Type B pancreatic cell (in vitro differentiated cells): ENCODE results near the gene NPHS1. TPM values are rescaled to one million over a fixed set of nuclear protein-coding genes. Genes with fewer than 3 reads are reported as not detected.

Experiments used
- DNase-seq: peaks from one replicate; pipeline ENCODE4 v3.0.0; 2021; ENCODE audit warnings: mixed read lengths; ENCODE audit not compliant: unreplicated experiment; ENCODE audit errors: extremely low spot score
- H3K27ac Mint-ChIP-seq: 2 replicates; pipeline ENCODE4 v1.8.0; 2021; ENCODE audit warnings: mild to moderate bottlenecking, mixed read lengths
- H3K27me3 Mint-ChIP-seq: 2 replicates; pipeline ENCODE4 v1.8.0; 2021; ENCODE audit warnings: mixed read lengths
- H3K36me3 Mint-ChIP-seq: 2 replicates; pipeline ENCODE4 v1.8.0; 2021; ENCODE audit warnings: mixed read lengths
- H3K4me1 Mint-ChIP-seq: one replicate; pipeline ENCODE4 v1.8.0; 2021; ENCODE audit warnings: mixed read lengths; ENCODE audit not compliant: unreplicated experiment
- H3K4me3 Mint-ChIP-seq: 2 replicates; pipeline ENCODE4 v1.8.0; 2021; ENCODE audit warnings: mild to moderate bottlenecking, mixed read lengths
- H3K9me3 Mint-ChIP-seq: 2 replicates; pipeline ENCODE4 v1.8.0; 2021; ENCODE audit warnings: mixed read lengths
- total RNA-seq: library from RNA; stranded (reverse); gene quantifications from 2 replicates; pipeline ENCODE4 v1.2.1, GENCODE V29; 2021; ENCODE audit warnings: low replicate concordance
- TF ChIP-seq, protein P1 (sequence below): fragments of 200-600 bp; sonication (generic); conservative IDR thresholded peaks from 2 replicates; pipeline ENCODE4 v1.5.0; 2021; ENCODE audit warnings: antibody characterized with exemption, mild to moderate bottlenecking

Gene NPHS1
- total RNA-seq, 1 donor from 2014 or later = 1.9 TPM

- no peaks in the 10 kb centered on the region for H3K9me3 Mint-ChIP-seq
- no peak for DNase-seq
These were observed 60.0 kb downstream of the NPHS1 start for GRCh38 chr19:35792312-35792711.

DNA sequence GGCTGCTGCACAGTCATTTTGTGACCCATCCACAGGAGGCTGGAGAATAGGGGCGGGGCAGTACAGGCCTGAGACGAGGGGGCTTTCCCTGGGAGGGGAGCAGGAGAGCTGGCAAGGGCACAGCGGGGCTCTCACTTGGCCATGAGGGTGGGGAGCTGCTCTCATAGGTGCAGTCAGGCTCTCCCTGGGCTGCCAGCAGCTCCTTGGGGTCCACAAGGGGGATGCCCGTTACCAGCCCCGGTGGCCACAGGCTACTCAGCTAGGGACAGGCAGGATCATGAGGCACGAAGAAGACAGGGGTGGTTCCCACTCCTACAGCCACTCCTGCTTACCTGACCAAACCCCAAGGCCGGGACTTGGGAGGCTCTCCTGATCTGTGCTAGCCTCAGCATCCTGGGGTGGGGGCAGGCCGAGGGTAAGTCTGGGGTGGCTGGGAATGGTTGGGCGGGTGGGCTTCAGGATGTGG lies 60.5 kb downstream of the NPHS1 start:
- DNase-seq = no peak
- no peak overlapping the region for H3K27ac Mint-ChIP-seq

More at GRCh38 chr19:35792312-35792711, 60.0 kb downstream of the NPHS1 start:
- no peak overlapping the region for H3K27ac Mint-ChIP-seq
- no peaks in the 10 kb centered on the region for H3K36me3 Mint-ChIP-seq
- H3K4me3 Mint-ChIP-seq = no peak overlapping the region
- H3K4me1 Mint-ChIP-seq = no peaks in the 10 kb centered on the region
- H3K27me3 Mint-ChIP-seq = peaks cover 24% of the 10 kb centered on the region
- TF ChIP-seq, protein P1, sequence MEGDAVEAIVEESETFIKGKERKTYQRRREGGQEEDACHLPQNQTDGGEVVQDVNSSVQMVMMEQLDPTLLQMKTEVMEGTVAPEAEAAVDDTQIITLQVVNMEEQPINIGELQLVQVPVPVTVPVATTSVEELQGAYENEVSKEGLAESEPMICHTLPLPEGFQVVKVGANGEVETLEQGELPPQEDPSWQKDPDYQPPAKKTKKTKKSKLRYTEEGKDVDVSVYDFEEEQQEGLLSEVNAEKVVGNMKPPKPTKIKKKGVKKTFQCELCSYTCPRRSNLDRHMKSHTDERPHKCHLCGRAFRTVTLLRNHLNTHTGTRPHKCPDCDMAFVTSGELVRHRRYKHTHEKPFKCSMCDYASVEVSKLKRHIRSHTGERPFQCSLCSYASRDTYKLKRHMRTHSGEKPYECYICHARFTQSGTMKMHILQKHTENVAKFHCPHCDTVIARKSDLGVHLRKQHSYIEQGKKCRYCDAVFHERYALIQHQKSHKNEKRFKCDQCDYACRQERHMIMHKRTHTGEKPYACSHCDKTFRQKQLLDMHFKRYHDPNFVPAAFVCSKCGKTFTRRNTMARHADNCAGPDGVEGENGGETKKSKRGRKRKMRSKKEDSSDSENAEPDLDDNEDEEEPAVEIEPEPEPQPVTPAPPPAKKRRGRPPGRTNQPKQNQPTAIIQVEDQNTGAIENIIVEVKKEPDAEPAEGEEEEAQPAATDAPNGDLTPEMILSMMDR = no peak

GRCh38 chr19:35790981-35791813 lies 61.1 kb downstream of the NPHS1 start:
- Mint-ChIP-seq H3K4me1 (no peaks in the 10 kb centered on the region), H3K4me3 (no peak overlapping the region), H3K27ac (no peak overlapping the region), H3K36me3 (no peaks in the 10 kb centered on the region), H3K9me3 (no peaks in the 10 kb centered on the region), H3K27me3 (peaks cover 13% of the 10 kb centered on the region)
- TF ChIP-seq, protein P1 = peak; percentile 17
- DNase-seq = no peak

More for the DNA sequence above, 60.5 kb downstream of the NPHS1 start:
- Mint-ChIP-seq H3K36me3 (no peaks in the 10 kb centered on the region), H3K4me1 (no peaks in the 10 kb centered on the region), H3K4me3 (no peak overlapping the region), H3K27me3 (peaks cover 20% of the 10 kb centered on the region), H3K9me3 (no peaks in the 10 kb centered on the region)
- TF ChIP-seq, protein P1 = no peak

GRCh38 chr19:35789978-35790944 lies 62.0 kb downstream of the NPHS1 start:
- no peaks in the 10 kb centered on the region for H3K4me1 Mint-ChIP-seq
- no peak overlapping the region for H3K4me3 Mint-ChIP-seq
- H3K27ac Mint-ChIP-seq = no peak overlapping the region
- DNase-seq = no peak
- no peaks in the 10 kb centered on the region for H3K36me3 Mint-ChIP-seq
- TF ChIP-seq, protein P1 = no peak
- peaks cover 7% of the 10 kb centered on the region for H3K27me3 Mint-ChIP-seq
- no peaks in the 10 kb centered on the region for H3K9me3 Mint-ChIP-seq

- no peaks in the 10 kb centered on the region for H3K9me3 Mint-ChIP-seq
- peaks cover 5% of the 10 kb centered on the region for H3K27me3 Mint-ChIP-seq
- no peak overlapping the region for H3K4me3 Mint-ChIP-seq
- TF ChIP-seq, protein P1 = no peak
- no peak for DNase-seq
- H3K36me3 Mint-ChIP-seq = no peaks in the 10 kb centered on the region
- H3K27ac Mint-ChIP-seq = no peak overlapping the region
- no peaks in the 10 kb centered on the region for H3K4me1 Mint-ChIP-seq
These were observed 62.9 kb downstream of the NPHS1 start for GRCh38 chr19:35789195-35789977.
